Fibroblast of peridontal ligament (primary cell): ENCODE data around the gene IFNL4.
"Not testable (repeated sequence)": the region's sequence is repeated elsewhere in the genome, so short reads cannot be mapped to it uniquely, and the experiment has no call there.

Experiments used
- DNase-seq: peaks from one replicate; pipeline ENCODE4 v3.0.0-alpha.2; 2010; ENCODE audit errors: extremely low read depth

Gene IFNL4

DNA sequence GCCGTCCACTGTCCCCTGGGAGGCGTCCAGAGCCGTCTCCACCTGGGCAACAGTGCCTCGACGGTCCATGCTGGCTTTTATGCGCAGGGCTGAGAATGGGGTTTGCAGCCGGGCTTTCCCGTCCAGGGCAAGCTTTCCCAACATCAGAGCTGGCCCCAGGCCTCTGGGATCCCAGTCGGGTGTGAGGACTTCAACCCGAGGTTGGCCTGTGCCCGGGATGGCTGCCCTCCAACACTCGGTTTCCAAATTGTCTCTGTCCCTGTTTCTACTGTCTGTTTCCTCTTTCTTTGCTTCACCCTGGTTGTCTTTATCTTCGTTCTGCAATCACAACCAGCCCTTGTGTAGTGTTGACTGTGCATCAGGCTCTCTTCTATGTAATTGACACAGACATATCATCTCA is at the start of gene IFNL4:
IFNL4 (minus strand) TSS at position 51 of the 400 bp plus-strand sequence.
- DNase-seq = no peak

DNA sequence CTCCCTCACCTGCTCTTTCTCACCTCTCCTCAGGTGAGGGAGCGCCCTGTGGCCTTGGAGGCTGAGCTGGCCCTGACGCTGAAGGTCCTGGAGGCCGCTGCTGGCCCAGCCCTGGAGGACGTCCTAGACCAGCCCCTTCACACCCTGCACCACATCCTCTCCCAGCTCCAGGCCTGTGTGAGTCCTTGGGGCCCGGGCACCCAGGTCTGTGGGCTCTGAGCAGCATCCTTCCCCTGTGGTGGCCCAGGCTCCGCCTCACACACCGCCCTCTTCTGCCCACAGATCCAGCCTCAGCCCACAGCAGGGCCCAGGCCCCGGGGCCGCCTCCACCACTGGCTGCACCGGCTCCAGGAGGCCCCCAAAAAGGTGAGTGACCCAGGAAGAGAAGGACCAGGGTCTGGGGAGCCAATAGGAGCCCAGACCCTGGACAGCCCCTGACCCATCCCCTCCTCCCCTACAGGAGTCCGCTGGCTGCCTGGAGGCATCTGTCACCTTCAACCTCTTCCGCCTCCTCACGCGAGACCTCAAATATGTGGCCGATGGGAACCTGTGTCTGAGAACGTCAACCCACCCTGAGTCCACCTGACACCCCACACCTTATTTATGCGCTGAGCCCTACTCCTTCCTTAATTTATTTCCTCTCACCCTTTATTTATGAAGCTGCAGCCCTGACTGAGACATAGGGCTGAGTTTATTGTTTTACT is 49.4 kb upstream of the IFNL4 start:
- no peak for DNase-seq

DNA sequence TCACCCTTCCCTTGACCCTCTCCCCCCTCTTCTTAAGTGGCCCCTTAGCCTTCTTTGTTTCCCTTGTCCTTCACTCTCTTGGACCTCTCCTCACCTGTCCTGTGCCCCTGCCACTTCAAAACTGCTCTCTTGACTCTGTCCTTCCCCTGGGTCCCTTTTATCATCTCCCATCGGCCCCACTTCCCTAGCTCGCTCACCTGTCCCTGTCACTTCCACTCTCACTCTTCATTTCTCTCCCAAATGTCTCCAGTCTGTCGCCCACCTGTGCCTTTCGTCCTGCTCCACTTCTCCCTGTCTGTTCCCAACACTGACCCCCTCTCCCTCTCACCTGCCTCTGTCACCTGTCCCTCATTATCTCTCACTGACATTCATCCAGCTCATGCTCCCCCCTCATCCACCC is 48.2 kb upstream of the IFNL4 start:
- DNase-seq = no peak

DNA sequence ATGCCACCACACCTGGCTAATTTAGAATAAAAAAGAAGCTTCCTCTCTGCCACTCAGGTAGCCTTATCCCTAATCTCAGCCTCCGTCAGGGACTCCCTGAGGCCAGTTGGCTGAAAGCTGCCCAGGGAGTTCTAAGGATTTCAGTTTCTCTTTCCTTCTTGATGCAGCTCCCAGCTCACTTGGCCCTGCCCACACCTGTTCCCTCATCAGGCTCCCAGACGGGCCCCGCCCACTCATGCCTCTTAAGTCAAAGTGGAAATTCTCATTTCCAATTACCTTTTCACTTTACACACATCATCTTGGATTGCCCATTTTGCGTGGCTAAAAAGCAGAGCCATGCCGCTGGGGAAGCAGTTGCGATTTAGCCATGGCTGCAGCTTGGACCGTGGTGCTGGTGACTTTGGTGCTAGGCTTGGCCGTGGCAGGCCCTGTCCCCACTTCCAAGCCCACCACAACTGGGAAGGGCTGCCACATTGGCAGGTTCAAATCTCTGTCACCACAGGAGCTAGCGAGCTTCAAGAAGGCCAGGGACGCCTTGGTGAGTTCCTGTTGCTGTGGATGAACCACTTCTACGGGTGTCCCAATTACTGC is 47.5 kb upstream of the IFNL4 start, which contains the start of gene IFNL1:
IFNL1 (plus strand) TSS at position 353 of the 591 bp plus-strand sequence; CDS start at position 368, 15 bp downstream.
- no peak for DNase-seq

DNA sequence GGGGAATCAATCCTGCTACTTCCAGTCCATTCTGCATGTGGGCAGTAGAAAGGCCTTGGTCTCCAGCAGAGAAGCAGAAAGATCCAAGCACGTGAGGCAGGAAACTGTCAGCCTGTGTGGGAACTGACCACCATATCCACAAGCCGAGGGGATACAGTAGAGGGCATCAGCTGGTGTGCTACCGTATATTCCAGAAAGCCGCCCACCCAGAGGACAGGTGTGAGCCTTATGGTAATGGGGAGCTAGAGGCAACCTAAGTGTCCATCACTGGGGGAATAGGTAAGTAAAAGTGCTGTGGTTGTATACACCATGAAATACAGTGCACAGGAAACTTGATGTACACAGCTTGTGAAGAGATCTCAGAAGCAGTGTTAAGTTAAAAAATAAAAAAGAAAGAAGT is 44.7 kb upstream of the IFNL4 start:
- no peak for DNase-seq

DNA sequence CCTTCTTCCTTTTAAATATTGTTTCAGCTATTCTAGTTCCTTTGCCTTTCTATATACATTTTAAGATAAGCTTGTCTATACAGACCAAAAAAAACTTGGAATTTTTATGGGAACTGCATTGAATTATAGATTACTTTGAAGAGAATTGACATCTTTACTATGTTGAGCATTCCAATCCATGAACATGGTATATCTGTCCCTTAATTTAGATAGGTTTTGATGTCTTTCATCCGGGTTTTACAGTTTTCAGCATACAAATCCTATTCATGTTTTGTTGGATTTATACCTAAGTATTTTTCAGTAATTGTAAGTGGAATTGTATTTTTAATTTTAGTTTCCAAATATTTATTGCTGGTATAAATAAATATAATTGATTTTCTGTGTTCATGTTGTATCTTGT is 35.4 kb upstream of the IFNL4 start:
- no peak for DNase-seq

DNA sequence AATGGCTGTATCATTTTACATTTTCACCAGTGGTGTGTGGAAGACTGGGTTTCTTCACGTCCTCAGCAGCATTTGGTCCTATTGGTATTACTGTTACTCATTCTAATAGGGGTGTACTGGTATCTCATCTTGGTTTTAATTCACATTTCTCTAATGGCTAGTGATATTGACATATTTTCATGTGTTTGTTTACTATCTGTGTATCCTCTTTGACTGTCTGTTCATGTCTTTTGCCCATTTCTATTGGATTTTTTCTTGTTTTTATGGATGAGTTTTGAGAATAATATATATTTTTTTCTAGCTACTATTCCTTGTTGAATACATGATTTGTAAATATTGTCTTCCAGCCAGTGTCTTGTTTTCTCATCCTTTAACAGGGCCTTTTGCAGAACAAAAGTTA is 33.4 kb upstream of the IFNL4 start:
- DNase-seq = no peak

DNA sequence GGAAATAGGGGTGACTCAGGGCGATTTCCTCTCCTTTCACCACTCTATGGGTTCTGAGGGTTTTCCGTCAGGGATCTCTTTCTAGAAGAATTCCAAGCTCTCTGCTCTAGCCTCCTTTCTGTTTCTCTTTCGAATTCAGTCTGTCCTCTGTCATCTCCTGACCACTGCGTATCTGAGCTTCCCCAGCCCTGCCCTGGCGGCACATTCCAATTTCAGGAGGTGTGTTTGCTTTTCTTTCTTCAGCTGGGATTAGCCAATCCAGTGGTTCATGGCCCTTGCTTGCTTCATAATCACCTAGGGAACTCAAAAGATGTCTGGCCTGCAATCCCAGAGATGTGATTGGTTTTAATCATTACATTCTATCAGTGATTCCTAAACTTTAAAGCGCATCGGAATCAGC is 28.9 kb upstream of the IFNL4 start:
- DNase-seq = no peak

DNA sequence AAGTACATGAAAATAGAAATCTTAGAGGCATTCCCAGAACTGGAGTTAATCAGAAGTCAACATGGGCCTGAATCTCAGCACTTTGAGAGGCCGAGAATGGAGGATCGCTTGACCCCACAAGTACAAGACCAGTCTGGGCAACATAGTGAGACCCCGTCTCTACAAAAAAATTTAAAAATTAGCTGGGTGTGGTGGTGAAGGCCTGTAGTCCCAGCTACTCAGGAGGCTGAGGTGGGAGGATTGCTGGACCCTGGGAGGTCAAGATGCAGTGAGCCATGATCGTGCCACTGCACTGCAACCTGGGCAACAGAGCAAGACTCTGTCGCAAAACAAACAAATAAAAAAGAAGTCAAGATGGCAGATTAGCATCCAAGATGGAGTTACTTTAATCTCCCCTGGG is 28.1 kb upstream of the IFNL4 start:
- DNase-seq = no peak

DNA sequence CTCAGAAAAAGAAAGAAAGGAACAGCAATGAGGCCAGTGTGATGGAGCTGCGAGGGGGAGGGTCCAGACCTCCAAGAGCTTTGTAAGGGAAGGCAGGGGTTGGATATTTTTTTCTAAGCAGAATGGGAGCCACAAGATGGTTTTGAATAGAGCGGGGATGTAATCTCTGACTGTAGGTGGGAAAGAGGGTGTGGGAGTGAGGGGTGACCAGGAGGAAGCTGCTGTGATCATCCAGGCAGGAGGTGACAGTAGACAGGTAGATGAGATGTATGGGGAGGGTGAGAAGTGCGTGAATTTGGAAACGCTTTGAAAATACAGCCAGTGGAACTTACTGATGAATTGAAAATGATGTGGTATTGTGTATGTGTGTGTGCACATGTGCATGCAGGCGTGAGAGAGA is 26.9 kb upstream of the IFNL4 start:
- DNase-seq = no peak

DNA sequence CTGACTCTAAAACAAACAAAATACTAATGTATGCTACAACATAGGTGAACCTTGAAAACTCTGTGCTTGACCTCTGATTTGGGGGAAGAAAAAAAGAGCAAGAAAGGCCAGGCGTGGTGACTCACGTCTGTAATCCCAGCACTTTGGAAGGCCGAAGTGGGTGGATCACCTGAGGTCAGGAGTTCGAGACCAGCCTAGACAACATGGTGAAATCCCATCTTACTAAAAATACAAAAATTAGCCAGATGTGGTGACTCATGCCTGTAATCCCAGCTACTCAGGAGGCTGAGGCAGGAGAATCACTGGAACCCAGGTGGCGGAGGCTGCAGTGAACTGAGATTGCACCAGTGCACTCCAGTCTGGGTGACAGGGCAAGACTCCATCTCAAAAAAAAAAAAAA is 25.2 kb upstream of the IFNL4 start:
- not testable (repeated sequence) for DNase-seq

DNA sequence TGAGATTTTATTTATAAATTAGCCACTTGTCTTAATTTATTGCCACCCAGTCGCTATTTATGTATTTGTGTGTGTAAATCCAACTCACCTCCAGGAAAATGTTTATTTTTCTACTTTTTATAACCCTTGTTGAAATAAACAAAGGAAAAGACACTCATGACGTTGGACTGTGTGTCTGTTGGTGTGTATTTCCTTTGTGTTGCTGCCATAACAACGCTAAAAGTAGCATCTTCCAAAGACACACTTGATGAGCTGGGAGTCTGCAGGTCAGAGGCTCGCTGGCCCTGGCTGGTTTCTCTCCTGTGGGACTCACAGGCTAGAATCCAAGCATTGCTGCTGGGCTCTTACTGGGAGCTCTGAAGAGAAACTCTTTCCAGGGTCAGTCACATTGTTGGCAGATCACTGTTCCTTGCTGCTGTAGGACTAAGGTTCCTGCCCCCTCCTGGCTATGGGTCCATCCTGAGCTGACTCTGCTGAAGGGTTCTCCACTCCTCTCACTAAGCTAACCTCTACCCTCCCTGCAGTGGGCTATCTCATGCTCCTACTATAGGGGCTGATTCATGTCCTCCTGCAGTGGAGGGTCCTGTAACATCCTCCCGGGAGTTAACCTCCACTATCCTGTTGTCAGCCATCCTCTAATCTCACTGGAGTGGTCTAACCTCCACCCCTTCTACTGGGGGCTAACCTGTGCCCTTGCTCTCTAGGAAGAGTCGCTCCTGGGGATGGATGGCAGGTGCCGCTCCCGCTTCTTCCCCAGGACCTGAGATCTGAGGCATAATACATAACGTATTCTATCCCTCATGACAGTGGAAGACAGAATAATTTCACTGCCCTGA is 21.6 kb upstream of the IFNL4 start:
- DNase-seq = no peak

DNA sequence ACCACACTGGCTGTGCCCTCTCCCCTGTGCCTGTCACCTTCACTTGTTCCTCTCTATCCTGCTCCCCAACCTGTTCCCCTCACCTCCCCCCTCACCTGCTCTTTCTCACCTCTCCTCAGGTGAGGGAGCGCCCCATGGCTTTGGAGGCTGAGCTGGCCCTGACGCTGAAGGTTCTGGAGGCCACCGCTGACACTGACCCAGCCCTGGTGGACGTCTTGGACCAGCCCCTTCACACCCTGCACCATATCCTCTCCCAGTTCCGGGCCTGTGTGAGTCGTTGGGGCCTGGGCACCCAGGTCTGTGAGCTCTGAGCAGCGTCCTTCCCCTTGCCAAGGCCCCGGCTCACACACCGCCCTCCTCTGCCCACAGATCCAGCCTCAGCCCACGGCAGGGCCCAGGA is 20.7 kb upstream of the IFNL4 start:
- not testable (repeated sequence) for DNase-seq

DNA sequence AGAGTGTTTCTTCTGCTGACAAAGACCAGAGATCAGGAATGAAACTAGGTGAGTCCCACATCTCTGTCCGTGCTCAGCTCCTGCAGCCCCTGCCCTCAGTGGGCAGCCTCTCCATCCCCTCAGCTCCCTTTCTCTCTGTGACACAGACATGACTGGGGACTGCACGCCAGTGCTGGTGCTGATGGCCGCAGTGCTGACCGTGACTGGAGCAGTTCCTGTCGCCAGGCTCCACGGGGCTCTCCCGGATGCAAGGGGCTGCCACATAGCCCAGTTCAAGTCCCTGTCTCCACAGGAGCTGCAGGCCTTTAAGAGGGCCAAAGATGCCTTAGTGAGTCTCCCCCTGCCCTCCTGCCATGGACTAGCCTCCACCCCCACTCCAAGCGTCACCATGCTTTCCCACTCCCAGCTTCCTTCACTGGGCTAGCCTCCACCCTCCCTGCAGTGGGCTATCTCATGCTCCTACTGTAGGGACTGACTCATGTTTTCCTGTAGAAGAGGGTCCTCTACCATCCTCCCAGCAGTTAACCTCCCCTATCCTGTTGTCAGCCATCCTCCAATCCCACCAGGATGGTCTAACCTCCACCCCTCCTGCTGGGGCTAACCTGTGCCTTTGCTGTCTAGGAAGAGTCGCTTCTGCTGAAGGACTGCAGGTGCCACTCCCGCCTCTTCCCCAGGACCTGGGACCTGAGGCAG is 20.0 kb upstream of the IFNL4 start:
- not testable (repeated sequence) for DNase-seq

DNA sequence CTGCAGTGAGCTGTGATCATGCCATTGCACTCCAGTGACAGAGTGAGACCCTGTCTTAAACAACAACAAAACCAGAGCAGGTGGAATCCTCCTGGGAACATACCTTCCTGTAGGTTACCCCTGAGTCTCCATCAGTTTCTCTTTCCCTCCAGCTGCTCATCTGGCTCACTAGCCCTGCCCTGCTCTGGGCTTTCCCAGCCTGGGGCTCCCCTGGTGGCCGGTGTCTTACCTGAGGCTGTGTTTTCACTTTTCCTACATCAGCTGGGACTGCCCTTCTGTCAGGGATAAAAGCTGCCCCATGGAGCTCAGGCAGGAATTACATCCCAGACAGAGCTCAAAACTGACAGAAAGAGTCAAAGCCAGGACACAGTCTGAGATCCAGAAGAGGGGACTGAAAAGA is 19.4 kb upstream of the IFNL4 start, which contains the start of gene IFNL2:
IFNL2 (plus strand) TSS at position 312 of the 400 bp plus-strand sequence. CDS start 173 bp downstream, outside the sequence.
- not testable (repeated sequence) for DNase-seq

DNA sequence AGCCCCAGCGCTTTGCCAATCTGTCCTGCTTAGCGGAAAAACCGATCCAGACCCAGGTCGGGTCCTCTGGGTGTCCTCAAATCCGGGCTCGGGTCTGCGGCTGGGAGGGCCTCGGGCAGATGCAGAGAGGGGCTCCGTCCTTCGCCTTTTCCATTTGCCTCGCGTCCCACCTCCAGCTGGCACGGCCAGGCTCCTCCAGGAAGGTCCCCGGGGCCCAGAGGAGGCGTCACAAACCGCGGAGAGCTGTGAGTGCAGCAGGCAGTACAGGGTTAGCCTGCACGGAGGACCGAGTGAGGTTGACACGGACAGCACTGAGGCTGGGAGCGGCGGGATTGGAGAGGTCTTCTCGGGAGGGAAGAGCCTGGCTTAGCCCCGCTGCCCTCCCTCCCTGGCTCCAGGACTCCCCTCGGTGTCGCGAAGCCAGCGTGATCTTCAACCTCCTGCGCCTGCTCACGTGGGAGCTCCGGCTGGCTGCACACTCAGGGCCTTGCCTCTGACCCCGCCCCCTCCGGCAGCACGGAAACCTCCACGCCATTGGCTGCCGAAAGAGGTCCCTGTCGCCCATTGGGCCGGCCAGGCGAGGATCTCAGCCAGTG is 16.8 kb upstream of the IFNL4 start:
- DNase-seq = no peak

DNA sequence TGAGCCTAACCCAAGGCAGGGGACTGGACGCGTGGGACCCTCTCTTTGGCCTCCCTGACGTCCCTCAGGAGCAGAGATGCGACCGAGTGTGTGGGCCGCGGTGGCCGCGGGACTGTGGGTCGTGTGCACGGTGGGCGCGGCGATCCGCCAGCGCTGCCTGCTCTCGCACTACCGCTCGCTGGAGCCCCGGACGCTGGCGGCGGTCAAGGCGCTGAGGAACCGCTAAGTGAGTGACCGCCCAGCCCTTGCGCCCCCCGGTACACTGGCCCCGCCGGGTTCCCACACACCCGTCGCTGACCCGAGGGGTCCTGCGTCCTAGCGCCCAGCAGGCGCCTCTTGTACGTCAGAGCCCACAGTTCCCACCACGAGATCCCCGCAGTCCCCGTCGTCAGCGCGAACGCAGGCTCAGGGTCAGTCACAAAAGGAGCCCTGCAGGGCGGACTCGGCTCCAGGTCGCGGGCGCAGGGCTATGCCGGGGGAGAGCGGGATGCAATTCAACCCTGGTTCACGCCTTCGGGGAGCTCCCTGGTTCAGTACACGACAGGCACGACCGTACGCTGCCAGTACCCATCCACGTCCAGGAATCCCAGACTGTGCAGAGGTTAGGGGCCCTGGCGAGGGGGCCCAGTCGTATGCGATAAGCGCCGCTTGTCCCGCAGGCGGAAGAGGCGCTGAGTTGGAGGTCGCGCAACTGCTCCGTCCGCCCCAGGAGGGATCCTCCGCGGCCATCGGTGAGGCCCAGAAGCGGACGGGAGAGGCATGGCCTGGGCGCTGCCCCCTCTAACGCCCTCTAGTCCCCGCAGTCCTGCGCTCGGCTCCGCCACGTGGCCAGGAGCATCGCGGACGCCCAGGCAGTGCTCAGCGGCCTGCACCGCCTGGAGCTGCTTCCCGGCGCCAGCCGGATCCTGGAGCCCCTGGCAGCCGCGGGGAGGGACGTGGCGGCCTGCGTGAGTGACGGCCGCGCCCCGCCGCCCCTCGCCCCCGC is 15.9 kb upstream of the IFNL4 start:
- no peak for DNase-seq

DNA sequence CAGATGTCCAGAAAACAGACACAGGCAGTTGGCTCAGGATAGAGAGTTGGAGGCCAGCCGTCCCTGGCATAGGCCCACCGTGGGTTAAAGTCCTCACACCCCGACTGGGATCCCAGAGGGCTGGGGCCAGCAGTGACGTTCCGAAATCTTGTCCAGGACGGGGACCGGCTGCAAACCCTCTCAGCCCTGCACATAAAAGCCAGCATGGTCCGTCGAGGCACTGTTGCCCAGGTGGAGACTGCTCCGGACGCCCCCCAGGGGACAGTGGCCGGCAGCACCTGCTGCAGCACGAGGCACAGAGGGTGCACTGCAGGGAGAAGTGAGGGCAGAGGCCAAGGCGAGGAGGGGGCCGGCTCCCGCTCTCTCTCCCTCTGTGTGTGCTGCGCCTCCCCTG is 15.3 kb upstream of the IFNL4 start:
- DNase-seq = no peak

DNA sequence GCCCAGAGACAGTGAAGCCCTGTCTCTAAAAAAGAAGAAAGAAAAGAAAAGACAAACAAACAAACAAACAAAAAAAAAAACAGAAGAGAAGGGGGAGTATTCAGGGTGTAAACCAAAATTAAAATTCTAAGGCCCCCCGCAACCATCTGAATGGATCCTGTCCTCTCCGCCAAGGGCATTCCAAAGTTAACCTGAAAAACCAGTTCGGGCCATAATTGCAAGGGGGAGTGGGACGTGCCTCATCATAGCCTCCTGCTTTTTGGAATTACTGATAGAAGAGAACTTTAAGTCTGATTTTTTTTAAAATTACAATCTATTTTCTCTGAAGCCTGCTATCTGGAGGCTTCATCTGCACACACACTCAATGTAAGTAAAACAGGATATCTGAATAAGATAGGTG is 13.8 kb upstream of the IFNL4 start:
- DNase-seq = no peak

DNA sequence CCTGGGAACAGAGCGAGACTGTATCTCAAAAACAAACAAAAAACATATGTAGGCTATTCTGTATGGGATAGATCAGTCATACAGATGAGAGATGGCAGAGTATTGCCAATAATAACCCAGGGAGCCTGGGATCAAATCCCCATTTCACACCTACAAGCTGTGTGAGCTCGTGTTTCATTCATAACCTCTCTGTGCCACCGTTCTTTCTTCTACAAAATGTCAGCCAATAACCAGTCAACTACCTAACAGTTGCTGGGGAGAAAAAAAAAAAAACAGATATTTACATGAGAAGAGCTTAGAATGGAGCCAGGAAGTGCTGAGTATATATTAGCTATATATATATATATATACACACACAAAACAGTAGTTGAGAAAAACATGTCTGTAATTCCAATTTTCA is 13.0 kb upstream of the IFNL4 start:
- DNase-seq = no peak
